ENCODE measurements around the gene SOX9.

DNA sequence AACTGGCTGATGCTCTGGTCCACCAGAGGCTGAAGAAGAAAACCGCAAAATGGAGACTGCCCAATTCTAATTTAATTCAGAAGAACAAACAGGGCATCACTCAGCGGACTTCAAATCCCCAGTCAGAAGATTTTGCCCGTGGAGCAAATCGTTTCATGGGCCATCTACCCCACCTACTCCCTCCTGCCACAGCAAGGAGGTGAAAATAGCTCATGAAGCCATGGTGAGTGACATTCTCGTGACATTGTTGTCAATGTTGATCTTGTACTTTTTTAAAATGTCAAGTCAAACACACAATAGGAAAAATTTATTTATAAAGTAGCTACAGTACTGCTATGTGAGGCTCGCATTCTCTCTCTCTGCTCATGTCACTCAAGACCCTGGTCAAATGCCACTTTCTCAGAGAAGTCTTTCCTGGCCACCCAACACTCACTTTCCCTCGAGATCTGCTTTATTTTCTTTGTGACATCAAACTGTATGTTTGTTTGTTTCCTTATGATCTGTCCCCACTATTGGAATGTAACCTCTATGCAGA, 31.3 kb upstream of the SOX9 start:
- TF ChIP-seq SUZ12 (IDR thresholded peaks at IDR 0.05; ENCODE audit: extremely low read depth, insufficient read depth, insufficient read length): no peak
- no peak for TF ChIP-seq ZNF274 (IDR thresholded peaks at IDR 0.05; ENCODE audit: low read depth, low read length)
- TF ChIP-seq YY1 (IDR thresholded peaks at IDR 0.05; ENCODE audit: insufficient read depth, insufficient read length): no peak
